Stimulated activated naive CD4-positive, alpha-beta T cell (primary cell): ENCODE data around the gene RACGAP1.
"Not testable (repeated sequence)": the region's sequence is repeated elsewhere in the genome, so short reads cannot be mapped to it uniquely, and the experiment has no call there.

Experiments
- DNase-seq, 6 experiments: peaks; one replicate each; lab custom pipeline; 2025; lab: John Stamatoyannopoulos, UW

Gene RACGAP1

GRCh38 chr12:50032854-50033581 lies 7.7 kb upstream of the RACGAP1 start:
- DNase-seq, result no peak

- no peak for DNase-seq
Observed at GRCh38 chr12:50032515-50032853, 7.2 kb upstream of the RACGAP1 start.

DNA sequence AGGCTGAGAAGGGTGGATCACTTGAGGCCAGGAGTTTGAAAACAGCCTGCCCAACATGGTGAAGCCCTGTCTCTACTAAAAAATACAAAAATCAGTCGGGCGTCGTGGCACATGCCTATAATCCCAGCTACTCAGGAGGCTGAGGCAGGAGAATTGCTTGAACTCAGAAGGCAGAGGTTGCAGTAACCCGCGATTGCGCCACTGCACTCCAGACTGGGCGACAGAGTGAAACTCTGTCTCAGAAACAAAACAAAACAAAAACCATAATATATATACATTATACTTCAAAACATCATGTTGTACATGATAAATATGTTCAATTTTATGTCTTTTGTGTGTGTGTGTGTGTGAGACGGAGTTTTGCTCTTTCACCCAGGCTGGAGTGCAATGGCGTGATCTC lies 5.2 kb upstream of the RACGAP1 start:
- DNase-seq, result not testable (repeated sequence)

GRCh38 chr12:50026691-50027090 lies 1.4 kb upstream of the RACGAP1 start:
- no peak for DNase-seq

DNA sequence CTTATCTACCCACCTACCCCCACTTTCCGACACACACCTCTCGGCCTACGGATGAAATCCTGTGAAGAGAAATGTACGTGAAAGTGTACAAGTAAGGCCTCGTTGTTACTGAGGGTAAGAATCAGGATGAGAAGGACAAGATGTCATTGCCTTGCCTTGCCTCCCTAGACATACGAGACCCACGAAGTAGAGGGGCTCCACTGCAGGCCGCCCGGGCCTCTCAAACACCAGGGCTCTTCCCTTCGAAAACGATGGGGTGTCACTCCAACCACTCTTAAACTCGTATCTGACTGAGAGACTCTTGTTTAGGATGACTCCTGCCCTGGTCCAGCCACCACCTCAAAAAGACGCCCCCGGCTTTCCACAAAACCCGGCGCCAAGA lies 498 bp downstream of the RACGAP1 start:
- peak in 1 of 6 experiments; percentile 18 for DNase-seq

DNA sequence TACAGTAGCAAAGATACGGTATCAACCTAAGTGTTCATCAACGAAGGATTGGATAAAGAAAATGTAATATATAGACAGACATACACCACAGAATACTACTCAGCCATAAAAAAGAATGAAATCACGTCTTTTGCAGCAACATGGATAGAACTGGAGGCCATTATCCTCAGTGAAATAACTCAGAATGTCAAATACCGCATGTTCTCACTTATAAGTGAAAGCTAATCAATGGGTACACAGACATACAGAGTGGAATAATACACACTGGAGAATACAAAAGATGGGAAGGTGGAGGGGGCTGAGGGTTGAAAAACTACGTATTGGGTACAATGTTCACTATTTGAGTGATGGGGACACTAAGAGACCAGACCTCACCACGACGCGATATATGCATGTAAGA lies 1.1 kb downstream of the RACGAP1 start:
- DNase-seq, result no peak

GRCh38 chr12:50022903-50023302 lies 2.4 kb downstream of the RACGAP1 start:
- no peak for DNase-seq

- no peak for DNase-seq
Observed at GRCh38 chr12:50021031-50021430, 4.3 kb downstream of the RACGAP1 start.

DNA sequence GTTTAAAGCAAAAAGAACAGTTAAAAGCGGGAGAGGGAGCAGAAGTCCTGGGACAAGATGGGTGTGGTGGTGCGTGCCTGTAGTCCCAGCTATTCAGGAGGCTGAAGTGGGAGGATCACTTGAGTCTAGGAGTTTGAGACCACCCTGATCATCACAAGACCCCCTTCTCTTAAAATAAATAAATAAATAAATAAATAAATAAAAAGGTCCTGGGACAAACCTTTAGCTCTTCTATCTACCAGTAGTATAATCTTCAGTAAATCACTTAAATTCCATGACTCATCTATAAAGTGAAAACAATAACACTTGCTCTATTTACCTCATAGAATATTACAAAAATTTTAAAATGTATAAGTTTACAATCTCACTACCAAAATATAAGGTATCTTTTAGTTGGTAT lies 5.8 kb downstream of the RACGAP1 start:
- no peak for DNase-seq

GRCh38 chr12:50018968-50019367 lies 6.3 kb downstream of the RACGAP1 start:
- DNase-seq, result no peak

GRCh38 chr12:50018154-50018553 lies 7.1 kb downstream of the RACGAP1 start:
- no peak for DNase-seq

DNA sequence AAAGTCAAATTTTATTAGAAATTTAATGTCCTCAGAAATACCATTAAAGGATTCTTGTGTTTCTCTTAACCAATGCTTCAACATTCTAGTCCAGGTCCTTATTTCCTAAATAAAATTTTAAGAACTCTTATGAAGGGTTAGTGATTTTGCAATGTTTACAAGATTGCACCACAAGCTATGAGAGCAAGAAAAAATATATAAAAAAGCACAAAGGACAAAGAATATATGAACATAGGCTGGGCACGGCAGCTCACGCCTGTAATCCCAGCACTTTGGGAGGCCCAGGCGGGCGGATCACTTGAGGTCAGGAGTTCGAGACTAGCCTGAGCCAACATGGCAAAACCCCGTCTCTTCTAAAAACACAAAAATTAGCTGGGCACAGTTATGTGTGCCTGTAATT lies 7.7 kb downstream of the RACGAP1 start:
- no peak for DNase-seq

DNA sequence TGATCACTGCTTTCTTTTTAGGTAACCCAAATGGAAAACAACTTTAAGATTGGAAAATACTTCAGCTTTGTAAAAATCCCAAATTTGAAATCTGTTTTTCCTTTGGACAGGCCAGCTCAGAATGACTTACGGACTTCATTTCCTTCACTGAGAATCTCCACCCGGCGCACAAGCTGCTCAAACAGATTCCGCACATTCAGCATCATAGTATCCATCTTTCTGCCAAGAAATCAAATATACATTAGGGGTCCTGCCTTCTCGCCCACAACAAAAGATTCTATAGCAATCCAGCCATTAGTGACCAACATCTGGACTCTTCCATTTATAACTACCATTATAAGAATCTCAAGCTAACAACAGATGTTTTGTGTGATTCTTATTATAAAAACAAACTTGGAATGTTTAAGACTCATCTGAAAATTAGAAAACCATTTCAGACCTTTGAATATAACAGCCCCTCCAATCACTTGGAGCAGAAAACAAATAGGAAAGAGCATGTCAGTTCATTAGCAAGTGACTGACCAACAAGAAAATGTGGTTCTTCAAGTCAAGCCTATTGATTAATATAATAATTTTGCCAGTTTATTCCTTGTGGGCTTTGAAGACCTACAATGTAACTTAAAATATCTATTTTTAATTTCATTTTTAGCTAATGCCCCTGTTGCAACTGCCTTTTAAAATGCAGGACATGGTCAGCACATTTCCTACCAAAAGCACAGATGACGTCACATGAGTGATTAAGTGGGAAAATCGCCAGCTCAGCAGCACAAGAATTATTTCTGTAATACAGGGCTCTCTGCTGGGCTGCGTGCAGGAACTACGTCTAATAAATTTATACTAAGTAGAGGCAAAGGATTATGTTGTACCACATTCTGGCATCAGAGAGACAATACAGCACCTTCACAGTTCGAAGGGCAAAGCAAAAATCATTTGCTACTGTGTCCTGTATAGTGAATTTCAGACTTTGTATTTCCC lies 8.5 kb downstream of the RACGAP1 start:
- no peak for DNase-seq

DNA sequence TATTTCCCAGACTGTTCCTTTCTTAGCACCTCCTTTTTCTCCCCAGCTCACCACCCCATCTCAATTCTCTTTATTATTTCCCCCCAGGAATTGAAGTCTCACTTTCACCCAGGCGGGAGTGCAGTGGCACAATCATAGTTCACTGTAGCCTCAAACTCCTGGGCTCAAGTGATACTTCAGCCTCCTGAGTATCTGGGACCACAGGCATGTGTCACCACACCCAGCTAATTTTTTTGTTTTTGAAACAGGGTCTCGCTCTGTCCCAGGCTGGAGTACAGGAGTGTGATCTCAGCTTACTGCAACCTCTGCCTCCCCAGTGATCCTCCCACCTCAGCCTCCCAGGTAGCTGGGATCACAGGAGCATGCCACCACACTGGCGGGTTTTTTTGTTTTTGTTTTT lies 11.0 kb downstream of the RACGAP1 start:
- no peak for DNase-seq

GRCh38 chr12:50013361-50014147 lies 11.7 kb downstream of the RACGAP1 start:
- no peak for DNase-seq

DNA sequence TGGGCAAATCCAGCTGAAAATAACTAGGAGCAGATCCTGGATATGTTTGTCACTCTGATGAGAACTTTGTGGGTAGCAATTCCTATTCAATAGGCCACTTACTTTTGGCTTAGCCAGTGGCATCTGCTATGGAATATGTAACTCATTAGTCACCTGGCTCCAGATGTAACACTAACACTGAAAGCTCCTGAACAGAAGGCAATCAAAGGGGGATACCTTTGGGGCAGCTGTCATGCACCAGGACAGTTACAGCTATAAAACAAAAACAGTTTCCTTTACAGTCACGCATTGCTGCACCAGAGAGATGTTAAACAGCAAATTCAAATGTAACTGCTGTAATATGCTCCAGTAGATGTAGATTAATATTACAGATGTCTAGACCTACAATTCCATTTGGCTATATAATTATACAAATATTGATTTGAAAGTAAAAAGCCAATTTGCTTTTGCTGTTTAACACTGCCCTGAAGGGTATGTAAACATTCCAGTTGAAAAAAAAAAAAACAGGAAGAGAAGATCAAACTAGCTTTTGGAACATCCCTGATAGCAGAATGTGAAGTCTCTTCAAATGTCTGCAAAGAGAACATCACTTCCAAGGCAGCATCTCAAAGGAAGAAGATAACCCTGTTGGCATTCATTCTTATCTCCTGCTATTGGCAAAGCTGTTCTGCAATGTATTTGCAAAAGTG lies 18.4 kb downstream of the RACGAP1 start:
- DNase-seq, result no peak

- no peak for DNase-seq
Observed at GRCh38 chr12:50006280-50006679, 19.0 kb downstream of the RACGAP1 start.

GRCh38 chr12:50005175-50005574 lies 20.1 kb downstream of the RACGAP1 start:
- DNase-seq, result no peak

- DNase-seq, result no peak
Observed at GRCh38 chr12:50004696-50005095, 20.6 kb downstream of the RACGAP1 start.

- DNase-seq, result no peak
Observed at GRCh38 chr12:50003595-50003994, 21.7 kb downstream of the RACGAP1 start.

GRCh38 chr12:49998453-49998852 lies 26.8 kb downstream of the RACGAP1 start:
- no peak for DNase-seq

GRCh38 chr12:49990273-49990672 lies 35.0 kb downstream of the RACGAP1 start:
- DNase-seq, result no peak
